ENCODE measurements around the gene PRDM16.

PRDM16 gene

DNA sequence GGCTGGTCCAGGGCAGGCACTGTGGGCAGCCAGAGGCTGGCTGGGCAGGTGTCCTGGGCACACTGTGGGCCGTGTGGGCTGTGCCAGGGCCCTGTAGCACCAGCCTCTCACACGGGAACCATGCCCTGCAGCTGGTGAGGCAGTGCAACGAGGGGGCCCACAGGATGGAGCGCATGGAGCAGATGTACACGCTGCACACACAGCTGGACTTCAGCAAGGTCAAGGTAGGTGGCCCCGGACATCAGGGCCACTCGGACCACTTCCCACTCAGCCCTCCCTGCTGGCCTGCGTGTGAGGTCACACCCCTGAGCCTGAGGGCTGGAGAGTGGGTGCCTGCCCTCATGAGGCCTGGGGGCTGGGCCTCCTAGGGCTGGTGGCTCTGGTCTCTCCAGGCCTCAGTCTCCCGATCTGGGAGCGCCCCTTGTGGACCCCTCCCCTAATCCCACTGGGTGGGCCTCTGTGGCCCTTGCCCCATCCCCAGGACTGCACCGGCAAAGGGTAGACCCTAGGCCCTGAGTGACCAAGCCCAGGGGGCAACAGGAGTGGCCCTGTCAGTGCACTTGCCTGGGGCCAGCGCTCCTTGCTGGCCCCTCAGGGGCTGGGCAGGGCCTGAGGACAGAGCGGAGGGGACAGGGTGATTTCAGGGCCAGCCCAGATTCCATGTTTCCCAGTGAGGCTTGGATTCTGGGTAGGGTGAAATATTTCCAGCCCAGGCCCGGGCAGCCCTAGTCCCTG lies 407.0 kb downstream of the PRDM16 start:
- Histone ChIP-seq H3K4me3 (ENCODE audit: low read length in 2 of 2) (no peak overlapping the region), H3K27me3 (ENCODE audit: control insufficient read depth in 2 of 2, insufficient read depth in 2 of 2, low read length in 2 of 2) (no peaks in the 10 kb centered on the region), H3K27ac (ENCODE audit: low read depth in 2 of 2, low read length in 2 of 2) (no peak overlapping the region), H3K9ac (ENCODE audit: low read depth in 1 of 2, low read length in 2 of 2) (no peak overlapping the region), H3K4me1 (ENCODE audit: control insufficient read depth in 2 of 2, insufficient read depth in 2 of 2, low read length in 2 of 2) (peaks cover 7 to 13% of the 10 kb centered on the region in 2 donors), H3K9me3 (ENCODE audit: control insufficient read depth in 2 of 2, low read length in 2 of 2) (no peaks in the 10 kb centered on the region), H3K36me3 (ENCODE audit: control insufficient read depth in 2 of 2, insufficient read depth in 2 of 2, low read length in 2 of 2) (peaks cover 18 to 23% of the 10 kb centered on the region in 2 donors)

DNA sequence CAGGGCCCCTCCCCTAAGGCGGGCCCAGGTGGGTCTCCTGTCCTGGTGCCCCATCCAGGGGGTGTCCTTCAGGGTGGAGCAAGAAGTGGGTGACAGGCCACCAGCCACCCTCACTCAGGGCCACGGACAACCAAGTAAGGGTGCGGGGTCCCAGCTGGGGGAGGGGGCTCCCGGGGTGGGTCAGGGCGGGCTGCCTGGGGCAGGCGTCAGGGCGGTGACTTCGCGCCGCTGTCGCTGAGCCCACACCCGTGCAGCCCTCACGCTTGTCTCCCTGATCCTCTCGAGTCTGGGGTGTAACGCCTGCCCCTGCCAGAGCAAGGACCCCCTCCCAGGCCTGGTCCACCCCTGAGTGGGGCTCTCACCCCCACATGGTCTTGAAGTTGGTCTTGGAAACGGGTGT lies 407.7 kb downstream of the PRDM16 start:
- peaks cover 7 to 13% of the 10 kb centered on the region in 2 donors for H3K4me1 ChIP-seq (ENCODE audit: control insufficient read depth in 2 of 2, insufficient read depth in 2 of 2, low read length in 2 of 2)
- H3K9ac ChIP-seq (ENCODE audit: low read depth in 1 of 2, low read length in 2 of 2) = no peak overlapping the region
- no peak overlapping the region for H3K27ac ChIP-seq (ENCODE audit: low read depth in 2 of 2, low read length in 2 of 2)
- H3K4me3 ChIP-seq (ENCODE audit: low read length in 2 of 2) = no peak overlapping the region
- peaks cover 18 to 23% of the 10 kb centered on the region in 2 donors for H3K36me3 ChIP-seq (ENCODE audit: control insufficient read depth in 2 of 2, insufficient read depth in 2 of 2, low read length in 2 of 2)
- H3K27me3 ChIP-seq (ENCODE audit: control insufficient read depth in 2 of 2, insufficient read depth in 2 of 2, low read length in 2 of 2) = no peaks in the 10 kb centered on the region
- H3K9me3 ChIP-seq (ENCODE audit: control insufficient read depth in 2 of 2, low read length in 2 of 2) = no peaks in the 10 kb centered on the region

DNA sequence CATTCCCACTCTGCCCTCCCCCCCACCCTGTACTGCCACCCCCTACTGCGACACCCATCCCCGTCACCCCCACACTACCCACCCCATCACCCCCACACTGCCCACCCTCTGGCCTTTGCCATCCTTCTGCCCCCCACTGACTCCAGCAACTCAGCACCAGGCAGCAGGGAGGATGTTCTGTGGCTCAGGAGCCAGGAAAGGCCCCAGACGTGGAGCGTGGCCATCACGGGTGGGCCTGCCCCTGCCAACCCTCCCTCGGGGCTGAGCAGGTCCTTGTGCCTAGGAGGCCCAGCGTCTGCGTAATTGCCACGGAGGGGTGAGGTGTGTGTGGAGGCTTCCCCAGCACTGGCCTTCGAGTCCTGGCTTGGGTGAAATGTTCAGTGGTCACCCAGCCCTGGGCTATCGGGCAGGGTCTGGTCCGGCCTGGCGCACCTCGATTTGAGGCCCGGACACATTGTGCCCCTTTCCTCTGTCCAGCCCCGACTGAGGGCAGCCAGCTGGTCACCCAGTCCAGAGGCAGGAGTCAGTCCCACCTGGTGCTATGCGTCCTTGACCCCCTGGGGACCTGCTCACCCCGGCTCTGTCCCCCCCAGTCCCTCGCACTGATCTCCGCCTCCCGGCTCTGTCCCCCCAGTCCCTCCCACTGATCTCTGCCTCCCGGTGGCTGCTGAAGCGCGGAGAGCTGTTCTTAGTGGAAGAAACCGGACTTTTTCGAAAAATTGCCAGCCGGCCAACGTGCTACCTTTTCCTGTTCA lies 408.4 kb downstream of the PRDM16 start:
- Histone ChIP-seq H3K4me1 (ENCODE audit: control insufficient read depth in 2 of 2, insufficient read depth in 2 of 2, low read length in 2 of 2) (peaks cover 7 to 13% of the 10 kb centered on the region in 2 donors), H3K4me3 (ENCODE audit: low read length in 2 of 2) (no peak overlapping the region), H3K36me3 (ENCODE audit: control insufficient read depth in 2 of 2, insufficient read depth in 2 of 2, low read length in 2 of 2) (peaks cover 14 to 23% of the 10 kb centered on the region in 2 donors), H3K27me3 (ENCODE audit: control insufficient read depth in 2 of 2, insufficient read depth in 2 of 2, low read length in 2 of 2) (no peaks in the 10 kb centered on the region), H3K27ac (ENCODE audit: low read depth in 2 of 2, low read length in 2 of 2) (no peak overlapping the region), H3K9ac (ENCODE audit: low read depth in 1 of 2, low read length in 2 of 2) (no peak overlapping the region), H3K9me3 (ENCODE audit: control insufficient read depth in 2 of 2, low read length in 2 of 2) (no peaks in the 10 kb centered on the region)

DNA sequence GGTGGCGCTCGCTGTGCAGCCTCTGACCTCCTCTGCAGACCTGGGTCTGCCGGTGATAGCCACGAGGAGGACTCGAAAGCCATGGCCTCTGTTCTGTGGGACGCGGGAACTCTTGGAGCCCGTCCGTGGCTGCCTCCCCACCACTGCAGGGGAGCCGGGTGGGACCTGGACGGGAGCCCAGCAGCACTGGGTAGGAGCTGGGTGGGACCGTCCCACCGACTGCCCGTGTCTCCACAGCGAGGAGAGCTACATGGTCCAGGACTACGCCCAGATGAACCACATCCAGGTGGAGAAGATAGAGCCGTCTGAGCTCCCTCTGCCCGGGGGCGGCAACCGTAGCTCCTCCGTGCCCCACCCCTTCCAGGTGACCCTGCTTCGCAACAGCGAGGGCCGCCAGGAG lies 409.2 kb downstream of the PRDM16 start:
- Histone ChIP-seq H3K36me3 (ENCODE audit: control insufficient read depth in 2 of 2, insufficient read depth in 2 of 2, low read length in 2 of 2) (peaks cover 14 to 18% of the 10 kb centered on the region in 2 donors), H3K9ac (ENCODE audit: low read depth in 1 of 2, low read length in 2 of 2) (no peak overlapping the region), H3K27me3 (ENCODE audit: control insufficient read depth in 2 of 2, insufficient read depth in 2 of 2, low read length in 2 of 2) (no peaks in the 10 kb centered on the region), H3K9me3 (ENCODE audit: control insufficient read depth in 2 of 2, low read length in 2 of 2) (no peaks in the 10 kb centered on the region), H3K4me3 (ENCODE audit: low read length in 2 of 2) (no peak overlapping the region), H3K4me1 (ENCODE audit: control insufficient read depth in 2 of 2, insufficient read depth in 2 of 2, low read length in 2 of 2) (peaks cover 7 to 13% of the 10 kb centered on the region in 2 donors), H3K27ac (ENCODE audit: low read depth in 2 of 2, low read length in 2 of 2) (no peak overlapping the region)

DNA sequence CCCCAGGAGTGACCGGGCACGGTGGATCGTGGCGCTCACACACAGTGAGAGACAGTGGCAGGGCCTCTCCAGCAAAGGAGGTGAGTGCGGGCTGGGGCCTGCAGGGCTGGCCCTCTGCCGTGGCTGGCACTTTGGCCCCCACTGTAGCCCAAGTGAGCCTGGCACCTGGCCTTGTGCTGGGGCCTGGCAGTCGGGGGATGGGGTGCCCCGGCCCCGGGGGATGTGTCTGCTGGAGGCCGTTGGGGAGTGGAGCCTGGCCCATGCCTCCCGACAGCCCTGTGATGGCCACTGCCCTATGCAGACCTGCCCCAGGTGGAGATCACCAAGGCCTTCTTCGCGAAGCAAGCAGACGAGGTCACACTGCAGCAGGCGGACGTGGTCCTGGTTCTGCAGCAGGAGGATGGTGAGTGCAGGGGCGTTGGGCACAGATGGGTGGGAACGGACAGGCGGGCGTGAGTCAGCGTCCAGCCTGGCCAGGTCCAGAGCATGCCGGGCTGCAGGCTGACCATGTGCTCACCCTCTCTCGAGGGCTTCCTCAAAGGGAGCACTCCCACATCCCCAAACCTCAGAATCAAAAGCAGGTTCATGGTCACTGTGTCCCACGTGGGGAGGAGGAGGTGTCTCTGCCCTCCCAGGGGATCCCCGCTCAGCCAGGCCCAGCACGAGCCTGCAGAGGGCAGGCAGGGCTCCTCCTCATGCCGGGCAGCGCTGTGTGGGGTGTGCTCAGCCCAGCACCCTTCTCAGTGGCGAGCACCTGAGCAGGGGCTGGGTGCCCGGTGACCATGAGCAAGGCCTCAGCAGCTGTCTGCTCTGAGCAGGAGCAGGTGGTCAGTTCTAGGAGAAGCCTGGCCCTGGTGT lies 410.7 kb downstream of the PRDM16 start:
- Histone ChIP-seq H3K36me3 (ENCODE audit: control insufficient read depth in 2 of 2, insufficient read depth in 2 of 2, low read length in 2 of 2) (peaks cover 5 to 7% of the 10 kb centered on the region in 2 donors), H3K9me3 (ENCODE audit: control insufficient read depth in 2 of 2, low read length in 2 of 2) (no peaks in the 10 kb centered on the region), H3K4me1 (ENCODE audit: control insufficient read depth in 2 of 2, insufficient read depth in 2 of 2, low read length in 2 of 2) (peaks cover 7 to 16% of the 10 kb centered on the region in 2 donors), H3K4me3 (ENCODE audit: low read length in 2 of 2) (no peak overlapping the region), H3K9ac (ENCODE audit: low read depth in 1 of 2, low read length in 2 of 2) (no peak overlapping the region), H3K27me3 (ENCODE audit: control insufficient read depth in 2 of 2, insufficient read depth in 2 of 2, low read length in 2 of 2) (no peaks in the 10 kb centered on the region), H3K27ac (ENCODE audit: low read depth in 2 of 2, low read length in 2 of 2) (peak overlapping the region; percentile 65 to 66)

DNA sequence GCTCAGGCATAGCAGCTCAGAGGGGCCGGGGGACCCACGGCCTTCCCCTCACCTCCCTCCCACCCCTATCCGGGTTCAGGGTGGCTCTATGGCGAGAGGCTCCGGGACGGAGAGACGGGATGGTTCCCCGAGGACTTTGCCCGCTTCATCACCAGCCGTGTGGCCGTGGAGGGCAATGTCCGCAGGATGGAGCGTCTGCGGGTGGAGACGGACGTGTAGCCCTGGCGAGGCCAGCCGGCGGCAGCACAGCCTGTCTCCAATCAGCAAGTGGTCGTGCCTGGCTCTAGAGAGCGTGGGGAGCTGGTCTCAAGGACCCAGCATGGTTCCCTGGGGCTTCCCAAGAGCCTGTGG lies 411.3 kb downstream of the PRDM16 start:
- Histone ChIP-seq H3K27me3 (ENCODE audit: control insufficient read depth in 2 of 2, insufficient read depth in 2 of 2, low read length in 2 of 2) (no peaks in the 10 kb centered on the region), H3K9ac (ENCODE audit: low read depth in 1 of 2, low read length in 2 of 2) (no peak overlapping the region), H3K4me1 (ENCODE audit: control insufficient read depth in 2 of 2, insufficient read depth in 2 of 2, low read length in 2 of 2) (peaks cover 7 to 16% of the 10 kb centered on the region in 2 donors), H3K36me3 (ENCODE audit: control insufficient read depth in 2 of 2, insufficient read depth in 2 of 2, low read length in 2 of 2) (peaks cover 5 to 7% of the 10 kb centered on the region in 2 donors), H3K27ac (ENCODE audit: low read depth in 2 of 2, low read length in 2 of 2) (peak overlapping the region; percentile 65 to 66), H3K9me3 (ENCODE audit: control insufficient read depth in 2 of 2, low read length in 2 of 2) (no peaks in the 10 kb centered on the region), H3K4me3 (ENCODE audit: low read length in 2 of 2) (no peak overlapping the region)

DNA sequence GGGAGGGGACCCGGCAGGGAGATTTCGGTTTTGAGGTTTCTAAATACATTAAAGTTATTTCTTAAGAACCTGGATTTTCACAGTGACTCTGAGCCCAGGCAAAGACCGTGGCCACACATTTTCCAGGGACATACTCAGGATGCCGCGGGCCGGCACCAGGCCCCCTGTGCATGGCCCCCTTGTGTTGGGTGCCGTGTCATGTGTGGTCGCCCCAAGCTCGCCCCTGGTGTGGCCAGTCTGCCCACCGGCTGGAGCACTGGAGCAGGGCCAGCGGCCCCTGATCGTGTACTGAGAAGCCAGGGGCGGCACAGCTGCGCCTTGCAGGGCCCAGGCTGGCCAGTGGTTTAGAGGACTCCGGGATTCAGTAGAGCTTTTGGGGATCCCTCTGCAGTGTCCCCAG lies 412.0 kb downstream of the PRDM16 start:
- H3K4me3 ChIP-seq (ENCODE audit: low read length in 2 of 2) = no peak overlapping the region
- H3K36me3 ChIP-seq (ENCODE audit: control insufficient read depth in 2 of 2, insufficient read depth in 2 of 2, low read length in 2 of 2) = peaks cover under 1 to 3% of the 10 kb centered on the region in 2 donors
- no peaks in the 10 kb centered on the region for H3K9me3 ChIP-seq (ENCODE audit: control insufficient read depth in 2 of 2, low read length in 2 of 2)
- H3K27me3 ChIP-seq (ENCODE audit: control insufficient read depth in 2 of 2, insufficient read depth in 2 of 2, low read length in 2 of 2) = no peaks in the 10 kb centered on the region
- no peak overlapping the region for H3K9ac ChIP-seq (ENCODE audit: low read depth in 1 of 2, low read length in 2 of 2)
- H3K27ac ChIP-seq (ENCODE audit: low read depth in 2 of 2, low read length in 2 of 2) = no peak overlapping the region
- H3K4me1 ChIP-seq (ENCODE audit: control insufficient read depth in 2 of 2, insufficient read depth in 2 of 2, low read length in 2 of 2) = peaks cover 7 to 16% of the 10 kb centered on the region in 2 donors

DNA sequence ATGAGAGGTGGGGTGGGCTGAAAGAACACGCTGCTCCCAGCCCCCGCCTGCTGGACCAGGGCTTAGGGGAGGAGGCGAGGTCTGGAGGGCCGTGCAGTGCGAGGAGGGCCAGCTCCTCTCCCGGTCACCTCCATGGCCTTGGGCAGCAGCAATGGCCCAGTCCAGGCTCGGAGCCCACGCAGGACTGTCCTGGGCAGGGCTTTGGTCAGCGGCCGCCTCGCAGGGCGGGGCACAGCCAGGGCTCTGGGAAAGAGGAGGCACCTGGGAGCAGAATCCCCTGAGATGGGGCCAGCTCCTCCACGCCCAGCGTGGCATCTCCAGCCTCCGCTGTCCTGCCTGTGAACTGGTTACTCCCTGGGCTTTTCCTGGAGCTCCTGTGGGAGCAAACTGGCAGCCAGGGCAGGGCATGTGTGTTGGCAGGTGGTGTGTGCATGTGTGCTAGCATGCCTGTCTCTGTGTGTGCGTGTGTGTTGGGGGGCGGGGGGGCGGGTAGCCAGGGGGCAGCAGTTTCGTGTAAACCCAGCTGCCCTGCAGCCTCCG lies 412.9 kb downstream of the PRDM16 start:
- Histone ChIP-seq H3K9ac (ENCODE audit: low read depth in 1 of 2, low read length in 2 of 2) (no peak overlapping the region), H3K27ac (ENCODE audit: low read depth in 2 of 2, low read length in 2 of 2) (peak overlapping the region; percentile 42 to 43), H3K4me1 (ENCODE audit: control insufficient read depth in 2 of 2, insufficient read depth in 2 of 2, low read length in 2 of 2) (peaks cover 7 to 16% of the 10 kb centered on the region in 2 donors), H3K36me3 (ENCODE audit: control insufficient read depth in 2 of 2, insufficient read depth in 2 of 2, low read length in 2 of 2) (peaks cover 0 to 2% of the 10 kb centered on the region in 2 donors), H3K4me3 (ENCODE audit: low read length in 2 of 2) (no peak overlapping the region), H3K27me3 (ENCODE audit: control insufficient read depth in 2 of 2, insufficient read depth in 2 of 2, low read length in 2 of 2) (no peaks in the 10 kb centered on the region), H3K9me3 (ENCODE audit: control insufficient read depth in 2 of 2, low read length in 2 of 2) (no peaks in the 10 kb centered on the region)

DNA sequence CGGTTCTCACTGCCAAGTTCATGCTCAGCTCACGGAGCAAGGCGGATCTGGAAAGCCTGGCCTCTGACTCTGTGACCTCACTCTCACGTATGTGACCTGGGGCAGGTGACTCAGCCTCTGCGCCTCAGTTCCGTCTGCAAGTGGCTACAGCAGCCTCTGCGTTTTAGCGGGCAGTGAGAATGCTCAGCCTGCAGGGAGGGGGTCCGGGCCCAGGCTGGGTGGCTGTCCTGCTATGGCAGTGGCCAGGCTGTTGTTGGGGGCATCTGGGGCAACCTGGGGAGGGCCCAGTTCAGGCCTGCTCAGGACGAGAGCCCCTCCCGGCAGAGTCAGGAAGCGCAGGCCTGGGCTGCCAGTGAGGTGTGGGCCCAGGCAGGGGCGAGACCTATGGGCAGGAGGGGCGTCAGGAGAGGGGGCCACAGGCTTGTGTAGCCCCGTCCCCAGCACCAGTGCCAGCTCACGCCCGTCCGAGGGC lies 413.4 kb downstream of the PRDM16 start:
- H3K9me3 ChIP-seq (ENCODE audit: control insufficient read depth in 2 of 2, low read length in 2 of 2) = no peaks in the 10 kb centered on the region
- H3K36me3 ChIP-seq (ENCODE audit: control insufficient read depth in 2 of 2, insufficient read depth in 2 of 2, low read length in 2 of 2) = peaks cover 0 to 2% of the 10 kb centered on the region in 2 donors
- H3K27ac ChIP-seq (ENCODE audit: low read depth in 2 of 2, low read length in 2 of 2) = peak overlapping the region in 1 of 2 donors; percentile 42
- H3K27me3 ChIP-seq (ENCODE audit: control insufficient read depth in 2 of 2, insufficient read depth in 2 of 2, low read length in 2 of 2) = no peaks in the 10 kb centered on the region
- no peak overlapping the region for H3K4me3 ChIP-seq (ENCODE audit: low read length in 2 of 2)
- peaks cover 7 to 16% of the 10 kb centered on the region in 2 donors for H3K4me1 ChIP-seq (ENCODE audit: control insufficient read depth in 2 of 2, insufficient read depth in 2 of 2, low read length in 2 of 2)
- no peak overlapping the region for H3K9ac ChIP-seq (ENCODE audit: low read depth in 1 of 2, low read length in 2 of 2)

All from mucosa of rectum (tissue), 2 donors.